CD14-positive monocyte (primary cell): ENCODE data around the gene INPP4B. TPM values are rescaled to one million over a fixed set of nuclear protein-coding genes. Genes with fewer than 3 reads are reported as not detected.

ENCODE experiments used
- DNase-seq, 3 donors: peaks; one replicate each; pipeline ENCODE4 v3.0.0-alpha.2; 2011 to 2022
- H2AFZ ChIP-seq: 2 replicates; pipeline ENCODE4 v1.6.0; 2012; ENCODE audit warnings: mild to moderate bottlenecking, low read depth, low read length, inconsistent platforms; ENCODE audit not compliant: insufficient read depth, poor library complexity, severe bottlenecking
- H3K27ac ChIP-seq, 2 donors: 1 replicate in 1 of 2; 2 replicates in 1 of 2; pipeline ENCODE4 v1.5.1; 2012 to 2013; ENCODE audit warnings: low read length in 2 of 2, control low read depth in 1 of 2, inconsistent platforms in 1 of 2, low read depth in 1 of 2, mild to moderate bottlenecking in 1 of 2
- H3K27me3 ChIP-seq, 2 donors: one replicate each; pipeline versions ENCODE4 v1.6.0 to v1.6.1; 2011 to 2013; ENCODE audit warnings: low read length in 2 of 2; ENCODE audit not compliant: control insufficient read depth in 2 of 2, insufficient read depth in 2 of 2
- H3K36me3 ChIP-seq, 2 donors: replicated peaks in 1 of 2; 1 replicate in 1 of 2; 2 replicates in 1 of 2; pipeline versions ENCODE4 v1.5.1 to v1.6.1; 2012 to 2013; ENCODE audit warnings: low read length in 2 of 2, control low read depth in 1 of 2, inconsistent platforms in 1 of 2, mild to moderate bottlenecking in 1 of 2; ENCODE audit not compliant: insufficient read depth in 2 of 2, control insufficient read depth in 1 of 2
- H3K4me1 ChIP-seq, 2 donors: 1 replicate in 1 of 2; 2 replicates in 1 of 2; pipeline versions ENCODE4 v1.5.1 to v1.6.1; 2012 to 2013; ENCODE audit warnings: low read length in 2 of 2, control low read depth in 1 of 2, inconsistent platforms in 1 of 2, mild to moderate bottlenecking in 1 of 2, moderate library complexity in 1 of 2; ENCODE audit not compliant: insufficient read depth in 2 of 2, control insufficient read depth in 1 of 2
- H3K4me2 ChIP-seq: replicated peaks from 2 replicates; pipeline ENCODE3; 2012; ENCODE audit warnings: low read length, moderate library complexity, mild to moderate bottlenecking; ENCODE audit not compliant: poor library complexity, severe bottlenecking; ENCODE audit errors: extremely low read depth
- H3K4me3 ChIP-seq, 3 experiments: fragments of 200-600 bp in 1 of 3; sonication (generic) in 1 of 3; replicated peaks in 1 of 3; 1 replicate in 2 of 3; 2 replicates in 1 of 3; pipeline ENCODE4 v1.5.1; 2011 to 2013; ENCODE audit warnings: low read length in 3 of 3, mild to moderate bottlenecking in 3 of 3, control low read depth in 2 of 3, low read depth in 2 of 3, inconsistent platforms in 1 of 3, moderate library complexity in 1 of 3
- H3K79me2 ChIP-seq: 2 replicates; pipeline ENCODE4 v1.6.0; 2012; ENCODE audit warnings: mild to moderate bottlenecking, control low read depth, inconsistent platforms, low read length, moderate library complexity; ENCODE audit not compliant: insufficient read depth
- H3K9ac ChIP-seq: 2 replicates; pipeline ENCODE4 v1.6.0; 2017; ENCODE audit warnings: low read length, mild to moderate bottlenecking; ENCODE audit not compliant: insufficient read depth, poor library complexity, severe bottlenecking
- H3K9me3 ChIP-seq, 2 donors: replicated peaks in 1 of 2; 1 replicate in 1 of 2; 2 replicates in 1 of 2; pipeline versions ENCODE4 v1.5.1 to v1.6.1; 2012 to 2013; ENCODE audit warnings: low read length in 2 of 2, control low read depth in 1 of 2; ENCODE audit not compliant: control insufficient read depth in 1 of 2, insufficient read depth in 1 of 2
- H4K20me1 ChIP-seq: 2 replicates; pipeline ENCODE4 v1.6.0; 2012; ENCODE audit warnings: mild to moderate bottlenecking, low read length, control low read depth, moderate library complexity; ENCODE audit not compliant: insufficient read depth
- H3K27ac Mint-ChIP-seq, 7 donors: one replicate each; pipeline ENCODE4 v1.8.0; 2020; ENCODE audit warnings: mild to moderate bottlenecking in 7 of 7, mixed read lengths in 7 of 7, moderate library complexity in 6 of 7, inconsistent platforms in 2 of 7
- H3K27me3 Mint-ChIP-seq, 3 donors: one replicate each; pipeline ENCODE4 v1.8.0; 2021 to 2022; ENCODE audit warnings: low read depth in 3 of 3, mild to moderate bottlenecking in 3 of 3, mixed read lengths in 3 of 3, moderate library complexity in 3 of 3, inconsistent platforms in 1 of 3
- H3K36me3 Mint-ChIP-seq, 2 donors: one replicate each; pipeline ENCODE4 v1.8.0; 2020; ENCODE audit warnings: mixed read lengths in 2 of 2, inconsistent platforms in 1 of 2, mild to moderate bottlenecking in 1 of 2
- H3K4me1 Mint-ChIP-seq: one replicate; pipeline ENCODE4 v1.8.0; 2020; ENCODE audit warnings: mild to moderate bottlenecking, mixed read lengths
- H3K4me3 Mint-ChIP-seq, 2 donors: one replicate each; pipeline ENCODE4 v1.8.0; 2020; ENCODE audit warnings: mild to moderate bottlenecking in 2 of 2, mixed read lengths in 2 of 2, moderate library complexity in 1 of 2
- H3K9me3 Mint-ChIP-seq, 7 donors: one replicate each; pipeline ENCODE4 v1.8.0; 2020 to 2022; ENCODE audit warnings: mixed read lengths in 7 of 7, mild to moderate bottlenecking in 6 of 7, moderate library complexity in 6 of 7, inconsistent platforms in 2 of 7
- CTCF ChIP-seq: fragments of 200-600 bp; IDR thresholded peaks from one replicate; pipeline ENCODE4 v1.8.0; 2022; ENCODE audit warnings: antibody characterized with exemption, mild to moderate bottlenecking
- WGBS: methylation state at CpG from one replicate; pipeline ENCODE4 v1.1.5; 2013; ENCODE audit warnings: missing lambda C conversion rate; ENCODE audit not compliant: insufficient coverage; 5-methylcytosine and 5-hydroxymethylcytosine counted together
- intact Hi-C, 2 donors: fragments of 100-400 bp; cut with micrococcal nuclease; formaldehyde crosslinking; loops; one replicate each; pipeline versions ENCODE4 v1.15.0 to v1.15.1; 2023
- polyA plus RNA-seq, 3 donors: library from polyadenylated mRNA; depleted of rRNA in 1 of 3; unstranded in 2 of 3; stranded (reverse) in 1 of 3; fragments of 300-500 nt in 2 of 3; fragments of >200 nt in 1 of 3; fragmentation: Illumina TruSeq in 2 of 3; gene quantifications; 1 replicate in 2 of 3; 2 replicates in 1 of 3; pipeline ENCODE4 v1.2.3, GENCODE V29; 2012 to 2021

The INPP4B gene
- polyA plus RNA-seq, 3 donors, result 0.13 to 0.38 (median 0.22) TPM

DNA sequence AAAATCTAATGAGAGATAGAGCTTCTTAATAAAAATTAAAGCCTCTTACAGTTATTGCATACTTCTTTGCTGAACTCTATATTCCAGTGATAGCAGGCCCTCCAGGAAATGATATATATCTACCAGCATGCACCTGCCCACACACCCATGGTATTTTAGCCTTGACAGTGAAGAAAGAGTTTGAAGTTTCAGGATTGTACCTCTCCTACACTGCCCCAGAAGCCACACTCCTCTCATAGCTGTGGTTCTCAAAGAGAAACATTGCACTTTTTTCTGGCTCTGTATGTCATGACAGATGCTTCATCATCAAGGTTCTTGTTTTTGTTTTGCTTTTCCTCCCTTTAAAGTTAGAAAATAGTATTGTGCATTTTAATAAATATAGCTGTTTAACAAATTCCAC lies 34.0 kb downstream of the INPP4B start:
- Histone ChIP-seq H3K4me3 (no peak overlapping the region), H4K20me1 (no peaks in the 10 kb centered on the region), H3K36me3 (no peaks in the 10 kb centered on the region), H3K4me1 (no peaks in the 10 kb centered on the region), H3K79me2 (no peaks in the 10 kb centered on the region), H3K27ac (no peak overlapping the region), H3K9ac (no peak overlapping the region), H3K9me3 (no peaks in the 10 kb centered on the region), H3K4me2 (no peak overlapping the region), H2AFZ (no peak overlapping the region), H3K27me3 (no peaks in the 10 kb centered on the region)
- Mint-ChIP-seq H3K36me3 (no peaks in the 10 kb centered on the region), H3K4me1 (peaks cover under 1% of the 10 kb centered on the region), H3K27me3 (no peaks in the 10 kb centered on the region), H3K27ac (no peak overlapping the region), H3K4me3 (no peak overlapping the region), H3K9me3 (no peaks in the 10 kb centered on the region)
- intact Hi-C loops, result no loop called here
- DNase-seq, result no peak
- no peak for TF ChIP-seq CTCF

DNA sequence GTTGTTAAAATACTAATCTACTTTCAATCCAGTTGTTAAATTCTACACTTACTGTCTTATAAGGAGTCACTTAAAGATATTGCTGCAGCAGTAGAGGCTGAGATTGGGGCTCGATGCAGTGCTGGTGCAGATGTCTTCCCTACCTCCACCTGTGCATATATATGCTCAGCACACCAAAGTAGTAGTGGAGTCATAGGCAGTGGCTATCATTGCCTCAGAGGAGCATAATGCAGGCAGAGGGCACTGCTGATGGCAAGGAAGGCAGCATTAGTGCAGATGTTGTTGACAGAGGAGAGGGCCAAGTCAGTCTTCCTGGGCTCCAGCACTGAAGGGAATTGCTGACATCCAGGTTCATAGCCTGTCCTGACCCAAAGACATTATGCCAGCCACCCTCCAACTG lies 35.1 kb downstream of the INPP4B start:
- H2AFZ ChIP-seq, result no peak overlapping the region
- no peaks in the 10 kb centered on the region for H3K36me3 ChIP-seq
- Mint-ChIP-seq H3K36me3 (no peaks in the 10 kb centered on the region), H3K4me1 (no peaks in the 10 kb centered on the region), H3K27me3 (no peaks in the 10 kb centered on the region), H3K9me3 (peaks cover 0 to 4% (median 0%) of the 10 kb centered on the region in 7 donors), H3K4me3 (no peak overlapping the region), H3K27ac (no peak overlapping the region)
- H3K4me1 ChIP-seq, result no peaks in the 10 kb centered on the region
- no peak for TF ChIP-seq CTCF
- H3K79me2 ChIP-seq, result no peaks in the 10 kb centered on the region
- intact Hi-C loops, result no loop called here
- no peak overlapping the region for H3K4me2 ChIP-seq
- H3K4me3 ChIP-seq, result no peak overlapping the region
- no peak overlapping the region for H3K27ac ChIP-seq
- no peak for DNase-seq
- H3K27me3 ChIP-seq, result no peaks in the 10 kb centered on the region
- no peaks in the 10 kb centered on the region for H4K20me1 ChIP-seq
- H3K9me3 ChIP-seq, result no peaks in the 10 kb centered on the region
- no peak overlapping the region for H3K9ac ChIP-seq
- WGBS, result no CpG with 5 or more reads among the region's 1 CpG
